ENCODE measurements around the gene SLC1A7.

The SLC1A7 gene

GRCh38 chr1:53084589-53084971 is 57.9 kb downstream of the SLC1A7 start:
- ChIA-PET CTCF (interaction anchor here (1.4 kb wide), 1 partner anchor 98 kb away, joined by 4 read pairs; no protein-coding TSS in a partner anchor), POLR2A (no interaction called here)
- no peak for TF ChIP-seq CTCF (IDR thresholded peaks at IDR 0.05; ENCODE audit: insufficient read depth, low read length, missing control alignments)

GRCh38 chr1:53083636-53084588 is 58.5 kb downstream of the SLC1A7 start:
- H3K4me3 ChIP-seq (ENCODE audit: low read depth, low read length) = no peak overlapping the region
- TF ChIP-seq CTCF (IDR thresholded peaks at IDR 0.05; ENCODE audit: insufficient read depth, low read length, missing control alignments) = no peak
- POLR2A ChIA-PET = no interaction called here
- CTCF ChIA-PET = interaction anchor here (1.4 kb wide), 1 partner anchor 98 kb away, joined by 4 read pairs; no protein-coding TSS in a partner anchor
- no peak for DNase-seq (ENCODE audit: low read depth, low spot score)

More at GRCh38 chr1:53084589-53084971, 57.9 kb downstream of the SLC1A7 start:
- DNase-seq (ENCODE audit: low read depth, low spot score) = no peak
- H3K4me3 ChIP-seq (ENCODE audit: low read depth, low read length) = no peak overlapping the region

- H3K4me3 ChIP-seq (ENCODE audit: low read depth, low read length) = no peak overlapping the region
- ChIA-PET POLR2A (no interaction called here), CTCF (no interaction called here)
- TF ChIP-seq CTCF (IDR thresholded peaks at IDR 0.05; ENCODE audit: insufficient read depth, low read length, missing control alignments) = no peak
- no peak for DNase-seq (ENCODE audit: low read depth, low spot score)
Measured at GRCh38 chr1:53082826-53083455, 59.5 kb downstream of the SLC1A7 start.

GRCh38 chr1:53081384-53082066 is 60.9 kb downstream of the SLC1A7 start:
- ChIA-PET POLR2A (no interaction called here), CTCF (no interaction called here)
- H3K4me3 ChIP-seq (ENCODE audit: low read depth, low read length) = no peak overlapping the region
- no peak for DNase-seq (ENCODE audit: low read depth, low spot score)
- no peak for TF ChIP-seq CTCF (IDR thresholded peaks at IDR 0.05; ENCODE audit: insufficient read depth, low read length, missing control alignments)

GRCh38 chr1:53080769-53081168 is 61.7 kb downstream of the SLC1A7 start:
- DNase-seq (ENCODE audit: low read depth, low spot score) = no peak
- no peak overlapping the region for H3K4me3 ChIP-seq (ENCODE audit: low read depth, low read length)
- TF ChIP-seq CTCF (IDR thresholded peaks at IDR 0.05; ENCODE audit: insufficient read depth, low read length, missing control alignments) = no peak
- POLR2A ChIA-PET = no interaction called here
- CTCF ChIA-PET = no interaction called here

- TF ChIP-seq CTCF (IDR thresholded peaks at IDR 0.05; ENCODE audit: insufficient read depth, low read length, missing control alignments) = no peak
- ChIA-PET POLR2A (no interaction called here), CTCF (no interaction called here)
- H3K4me3 ChIP-seq (ENCODE audit: low read depth, low read length) = no peak overlapping the region
- no peak for DNase-seq (ENCODE audit: low read depth, low spot score)
Measured at GRCh38 chr1:53080041-53080440, 62.4 kb downstream of the SLC1A7 start.

Data from AG04449 (cell line).